ENCODE results near the gene VSX1.
A peak's percentile ranks its signal among the peaks of the same experiment; 100 is the strongest.

VSX1 gene

DNA sequence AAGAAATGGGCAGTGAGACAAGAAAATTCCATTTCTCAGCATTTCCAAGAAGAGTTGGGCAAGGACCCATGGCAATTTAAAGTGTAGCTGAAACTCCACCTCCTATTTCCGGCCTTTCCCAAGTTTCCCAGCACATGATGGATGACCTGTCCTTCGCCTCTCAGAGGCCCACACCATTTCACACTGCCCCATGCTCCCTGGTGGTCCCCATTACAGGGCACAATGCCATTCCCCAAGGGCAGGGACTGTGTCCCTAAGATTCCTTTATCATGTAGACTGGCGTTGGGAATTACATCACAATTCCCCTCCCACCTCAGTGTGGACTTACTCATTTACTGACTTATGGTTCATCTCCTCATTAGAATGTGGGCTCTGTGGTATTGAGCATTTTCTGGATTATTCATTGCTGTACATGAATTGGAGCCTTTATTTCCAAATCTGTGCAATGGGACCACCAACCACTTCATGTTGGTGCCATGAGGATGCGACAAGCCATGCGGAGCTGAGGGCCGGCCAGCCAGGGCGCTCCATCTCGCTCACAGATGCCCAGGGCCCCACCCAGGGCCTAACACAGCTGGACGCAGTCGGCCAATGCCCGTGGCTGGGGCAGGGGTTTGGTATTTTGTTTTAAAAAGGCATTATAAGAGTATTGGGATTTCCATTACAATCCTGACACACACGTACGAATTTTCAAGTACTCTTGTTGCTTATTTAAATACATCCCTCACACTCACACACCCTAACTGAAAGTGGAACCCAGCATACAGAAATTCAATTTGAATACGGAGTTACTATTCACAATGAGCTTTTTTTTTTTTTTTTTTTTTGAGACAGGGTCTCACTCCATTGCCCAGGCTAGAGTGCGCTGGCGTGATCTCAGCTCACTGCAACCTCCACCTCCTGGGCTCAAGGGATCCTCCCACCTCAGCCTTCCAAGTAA lies 29.4 kb downstream of the VSX1 start:
- no peak for DNase-seq

DNA sequence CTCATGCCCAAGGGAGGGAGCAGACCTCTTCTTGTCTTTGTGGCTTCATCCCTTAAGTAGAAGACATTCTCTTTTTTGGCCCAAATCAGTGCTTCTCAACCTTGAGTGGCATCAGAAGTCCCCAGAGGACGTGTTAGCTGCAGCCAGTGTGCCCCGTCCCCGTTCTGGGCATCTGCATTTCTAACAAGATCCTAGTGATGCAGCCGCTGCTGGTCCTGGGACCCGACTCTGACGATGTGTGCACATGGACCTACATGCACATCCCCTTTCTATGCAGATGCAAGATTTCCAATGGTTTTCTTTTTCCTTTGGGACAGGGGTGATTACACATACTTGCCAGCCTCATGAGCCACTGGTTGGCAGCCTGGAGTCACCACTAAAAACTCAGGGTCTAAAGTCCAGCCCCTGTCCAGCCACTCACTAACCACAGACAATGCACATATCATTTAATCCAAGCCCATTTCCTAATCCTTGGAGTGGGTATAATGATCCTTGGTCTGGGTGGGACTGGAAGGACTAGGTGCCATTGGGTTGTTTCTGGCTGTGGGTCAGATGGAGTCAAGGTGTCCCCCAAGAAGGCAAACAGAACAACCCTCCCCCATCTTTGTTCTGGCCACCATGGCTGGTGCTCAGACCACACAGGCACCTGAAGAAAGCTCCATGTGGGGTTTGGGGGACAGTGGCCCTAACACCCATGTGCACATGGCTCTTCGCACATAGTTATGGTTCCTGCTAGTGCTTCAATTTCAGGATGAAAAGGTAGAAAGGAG lies 30.4 kb downstream of the VSX1 start:
- DNase-seq = no peak

- no peak for DNase-seq
Measured at GRCh38 chr20:25050501-25051350, 31.2 kb downstream of the VSX1 start.

DNA sequence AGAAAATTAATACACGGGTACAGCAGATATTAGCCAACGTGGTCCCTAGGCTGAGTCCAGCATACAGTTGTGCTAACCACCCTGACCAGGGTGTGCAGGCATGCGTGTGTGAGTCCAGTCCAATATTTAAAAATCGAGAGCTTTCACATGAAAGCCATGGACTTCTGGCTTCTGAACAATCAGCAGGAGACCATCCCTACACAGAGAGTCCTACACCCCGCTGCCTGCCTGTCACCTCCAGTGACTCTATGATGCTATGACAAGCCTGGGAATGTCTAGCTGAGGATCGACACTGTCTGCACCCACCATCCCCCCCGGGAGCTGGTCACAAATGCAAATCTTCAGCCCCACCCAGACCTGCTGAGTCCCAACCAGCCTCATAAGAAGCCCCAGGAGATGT lies 31.9 kb downstream of the VSX1 start:
- DNase-seq = no peak

DNA sequence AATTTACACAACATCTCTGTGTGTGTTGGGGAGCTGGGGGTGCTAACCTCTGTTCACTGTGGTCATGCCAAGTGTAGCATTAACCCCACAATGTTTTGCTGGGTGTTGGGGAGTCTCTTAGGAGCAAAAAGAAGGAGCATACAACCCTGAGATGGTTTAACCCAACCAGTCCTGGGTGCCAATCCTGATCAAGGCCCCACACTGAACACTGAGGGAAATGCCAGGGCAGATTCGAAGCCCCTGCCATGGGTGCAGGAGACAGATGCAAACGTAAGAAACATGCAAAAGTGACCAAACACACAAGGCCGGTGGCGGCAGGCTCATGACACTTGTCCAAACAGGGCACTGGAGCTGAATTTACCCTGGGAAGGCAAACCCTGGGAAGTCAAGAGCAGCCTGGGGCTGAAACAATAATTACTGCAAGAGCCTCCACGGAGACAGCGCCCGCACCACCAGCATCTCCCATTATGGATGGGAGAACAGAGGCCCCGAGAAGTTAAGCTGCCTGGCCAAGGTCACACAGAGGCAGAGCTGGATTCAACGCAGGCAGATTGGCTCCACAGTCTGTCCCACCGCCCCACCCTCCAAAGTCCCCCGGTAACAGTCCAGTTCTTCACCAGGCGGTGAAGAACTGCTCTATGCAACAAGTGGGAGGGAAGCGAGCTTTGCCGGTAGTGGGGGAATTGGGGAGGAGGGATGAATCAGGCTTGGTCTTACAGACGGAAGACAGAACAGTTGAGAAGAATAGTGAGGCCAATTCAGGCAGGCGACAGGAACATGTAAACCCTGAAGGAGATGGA lies 32.5 kb downstream of the VSX1 start:
- DNase-seq = no peak

- DNase-seq = no peak
Measured at GRCh38 chr20:25048519-25048952, 33.4 kb downstream of the VSX1 start.

DNA sequence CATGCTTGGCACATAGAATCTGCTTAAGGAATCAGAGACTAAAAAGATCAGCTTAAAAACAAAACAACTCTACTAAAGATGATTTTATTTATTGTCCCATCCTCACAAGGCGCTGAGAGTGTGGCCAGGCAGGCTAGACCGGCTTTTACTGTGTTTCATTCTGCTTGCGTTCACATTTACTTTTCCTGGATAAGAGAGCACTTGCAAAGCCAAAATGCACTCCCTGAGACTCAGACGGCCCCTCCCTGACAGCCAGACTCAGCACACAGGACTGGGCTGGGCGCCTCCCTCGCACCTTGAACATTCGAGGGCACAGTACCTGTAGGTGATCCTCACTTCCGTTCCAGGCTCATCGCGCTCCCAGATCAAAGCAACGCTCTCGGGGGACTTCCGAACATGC lies 34.2 kb downstream of the VSX1 start:
- no peak for DNase-seq

- DNase-seq = no peak
Measured at GRCh38 chr20:25046736-25047666, 34.9 kb downstream of the VSX1 start.

GRCh38 chr20:25046181-25046641 lies 35.7 kb downstream of the VSX1 start:
- DNase-seq = no peak

DNA sequence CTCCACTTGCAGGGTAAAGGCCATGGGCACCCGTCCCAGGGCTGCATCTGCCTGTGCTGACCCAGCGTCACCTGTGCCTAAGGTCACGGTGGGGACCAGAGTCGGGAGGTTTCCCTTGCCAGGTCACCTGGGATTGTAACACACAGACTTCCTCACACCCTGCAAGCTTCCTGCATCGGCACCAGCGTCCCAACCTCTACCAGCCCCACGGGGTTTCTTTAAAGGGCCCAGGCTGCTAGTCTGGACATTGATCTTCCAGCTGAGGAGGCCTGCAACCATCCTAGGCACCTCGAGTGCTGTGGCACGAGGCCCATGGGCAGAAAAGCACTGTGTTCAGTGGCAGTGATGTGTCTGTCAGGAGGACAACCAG lies 36.6 kb downstream of the VSX1 start:
- DNase-seq = no peak

GRCh38 chr20:25044660-25045342 lies 37.1 kb downstream of the VSX1 start:
- DNase-seq = no peak

- DNase-seq = no peak
Measured at GRCh38 chr20:25044261-25044560, 37.7 kb downstream of the VSX1 start.

GRCh38 chr20:25043499-25044260 lies 38.3 kb downstream of the VSX1 start:
- no peak for DNase-seq

GRCh38 chr20:25042531-25043498 lies 39.1 kb downstream of the VSX1 start:
- peak; percentile 9 for DNase-seq

DNA sequence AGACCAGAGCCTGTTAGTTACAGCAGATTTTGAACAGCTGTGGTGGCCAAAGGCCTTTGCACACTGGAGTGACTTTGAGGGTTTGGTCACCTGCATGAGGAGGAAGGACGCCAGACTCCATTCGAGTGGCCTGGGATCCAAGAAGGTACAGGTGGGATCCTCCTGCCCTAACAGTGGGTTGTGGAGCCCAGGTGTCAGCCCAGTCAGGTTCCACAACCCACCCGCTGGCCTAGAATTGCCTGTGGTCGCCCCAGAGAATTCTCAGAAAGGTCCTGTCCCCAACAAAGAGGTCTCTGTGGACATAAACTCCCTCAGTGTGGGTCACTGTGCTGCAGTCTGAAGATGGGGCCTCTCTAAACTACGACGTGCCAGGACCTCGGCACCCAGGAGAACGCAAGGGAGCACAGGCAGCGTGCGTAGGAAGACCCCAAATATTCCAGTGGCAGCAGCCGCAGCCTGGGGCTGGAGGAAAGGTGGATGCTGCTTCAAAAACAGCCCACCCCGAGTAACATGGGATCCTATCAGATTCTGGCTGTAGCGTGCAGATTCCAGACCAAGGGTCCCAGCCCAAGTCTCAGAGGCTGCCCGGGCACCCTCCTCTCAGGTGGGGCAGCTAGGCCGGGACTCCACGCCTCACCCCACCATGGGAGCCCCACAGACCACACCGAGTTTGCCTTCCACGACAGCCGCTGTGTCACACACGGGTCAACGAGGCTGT lies 40.0 kb downstream of the VSX1 start:
- no peak for DNase-seq

DNA sequence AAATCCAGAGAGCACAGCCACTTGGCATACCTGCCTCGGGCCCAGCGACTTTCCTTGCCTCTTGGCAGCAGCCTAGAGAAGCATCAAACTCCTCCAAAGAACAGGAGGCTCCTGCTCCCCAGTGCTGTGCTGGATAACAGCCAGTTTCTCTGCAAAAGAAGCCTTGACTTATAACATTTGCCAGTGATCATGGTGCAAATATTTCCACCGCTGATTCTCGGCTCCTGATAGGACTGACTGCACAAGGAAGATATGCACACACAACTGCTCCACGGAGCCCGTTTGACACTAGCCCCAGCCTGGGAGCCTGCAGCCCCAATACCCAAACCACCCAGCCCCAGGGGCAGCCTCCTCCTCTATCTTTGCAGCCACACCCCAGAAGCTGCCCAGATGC lies 41.5 kb downstream of the VSX1 start:
- DNase-seq = no peak

DNA sequence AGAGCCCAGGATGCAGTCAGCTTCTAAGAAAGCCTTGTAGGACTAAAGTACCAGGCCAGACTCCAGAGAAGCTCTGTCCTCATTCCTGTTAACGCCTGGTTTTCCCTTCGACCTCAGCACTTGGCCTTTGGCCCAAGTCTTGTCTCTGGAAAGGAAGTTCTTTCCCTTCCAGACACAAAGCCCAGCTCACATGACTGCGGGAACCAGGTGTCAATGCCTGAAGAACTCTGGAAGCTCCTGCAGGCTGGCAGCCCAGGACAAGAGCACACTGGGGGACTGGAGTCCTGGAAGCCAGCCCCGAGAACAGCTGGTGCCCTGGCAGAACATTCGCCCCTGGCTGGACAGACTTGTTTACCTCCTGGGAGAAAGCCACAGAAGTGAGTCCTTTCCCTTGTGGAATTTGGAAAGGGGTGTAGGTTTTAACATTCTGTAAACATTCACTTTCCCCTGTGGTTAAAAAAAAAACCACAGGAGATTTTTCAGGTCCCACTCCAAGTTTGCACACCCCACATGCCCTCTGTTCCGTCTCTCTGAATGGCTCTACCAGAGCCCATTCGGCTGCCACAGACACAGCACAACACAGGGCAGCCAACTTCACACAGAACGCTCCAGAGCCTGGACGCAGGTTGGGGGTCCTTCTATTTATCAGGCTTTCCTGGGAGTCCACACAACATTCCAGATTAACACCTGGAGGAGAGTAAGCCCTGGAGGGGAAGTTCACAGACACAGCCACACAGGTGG lies 42.1 kb downstream of the VSX1 start:
- no peak for DNase-seq
